Measurements from ENCODE around the gene RARRES1. TPM values are rescaled to one million over a fixed set of nuclear protein-coding genes. Genes with fewer than 3 reads are reported as not detected.

Gene RARRES1
- total RNA-seq, 1 experiment from 2014 or later, result 0.81 TPM

- Histone ChIP-seq H4K91ac (ENCODE audit: insufficient read length, low read depth, low read length) (no peak overlapping the region), H2BK120ac (ENCODE audit: low read depth, low read length, poor library complexity, severe bottlenecking) (no peak overlapping the region), H3K18ac (ENCODE audit: insufficient read length, low read depth, low read length) (no peak overlapping the region), H2AK5ac (ENCODE audit: insufficient read length, low read length) (no peak overlapping the region), H3K79me1 (ENCODE audit: insufficient read depth, low read depth, low read length, poor library complexity, severe bottlenecking) (no peaks in the 10 kb centered on the region), H3K4ac (ENCODE audit: low read depth, low read length) (no peak overlapping the region), H2AFZ (ENCODE audit: low read length) (no peak overlapping the region), H3K9ac (ENCODE audit: extremely low read depth, insufficient read length, low read length) (no peak overlapping the region), H3K4me2 (ENCODE audit: insufficient read depth, insufficient read length, low read length) (no peak overlapping the region), H4K5ac (ENCODE audit: insufficient read length, low read depth, low read length) (no peak overlapping the region), H3K14ac (ENCODE audit: insufficient read depth, low read length) (no peak overlapping the region), H4K20me1 (ENCODE audit: control insufficient read depth, insufficient read depth, insufficient read length) (no peaks in the 10 kb centered on the region), H2BK15ac (ENCODE audit: low read depth, low read length) (no peak overlapping the region), H4K8ac (replicated peaks; ENCODE audit: insufficient read length, low read depth, low read length) (no peak overlapping the region), H3T11ph (ENCODE audit: low read length) (no peak overlapping the region), H3K56ac (ENCODE audit: insufficient read length, low read depth, low read length) (no peak overlapping the region), H3K27ac (ENCODE audit: insufficient read length, low read depth, low read length) (no peak overlapping the region), H3K23ac (ENCODE audit: insufficient read length, low read depth, low read length) (no peak overlapping the region), H3K23me2 (ENCODE audit: insufficient read length, low read depth, low read length, poor library complexity, severe bottlenecking) (no peaks in the 10 kb centered on the region), H2BK20ac (ENCODE audit: low read depth, low read length, poor library complexity, severe bottlenecking) (no peak overlapping the region), H3K4me1 (ENCODE audit: insufficient read depth, low read length) (no peaks in the 10 kb centered on the region), H2BK12ac (ENCODE audit: insufficient read length, low read depth, low read length) (no peak overlapping the region), H2BK5ac (ENCODE audit: insufficient read length, low read length) (no peak overlapping the region), H3K9me3 (ENCODE audit: control insufficient read depth, low read depth, low read length) (no peaks in the 10 kb centered on the region), H3K27me3 (ENCODE audit: insufficient read depth, low read length) (no peaks in the 10 kb centered on the region), H3K79me2 (ENCODE audit: insufficient read depth, low read length) (no peaks in the 10 kb centered on the region)
- Mint-ChIP-seq H3K4me1 (no peaks in the 10 kb centered on the region), H3K9me3 (no peaks in the 10 kb centered on the region), H3K27ac (no peak overlapping the region), H3K4me3 (no peak overlapping the region), H3K36me3 (ENCODE audit: insufficient read depth in 1 of 3, low read depth in 3 of 3) (peaks cover 0 to 8% (median 0%) of the 10 kb centered on the region in 3 experiments; a peak in 2 of 7 replicates), H3K27me3 (ENCODE audit: low read depth) (no peaks in the 10 kb centered on the region)
- WGBS (ENCODE audit: extremely low coverage, insufficient read length, low lambda C conversion rate), result no CpG with 5 or more reads among the region's 1 CpG
- TF ChIP-seq CTCF (conservative IDR thresholded peaks at IDR 0.05), result no peak
- DNase-seq, result no peak
These were observed 52.7 kb downstream of the RARRES1 start for GRCh38 chr3:158679547-158680000.

Measured in H9 (cell line).